ENCODE data around the gene IZUMO3.

The IZUMO3 gene

GRCh38 chr9:24498632-24499031, 47.1 kb downstream of the IZUMO3 start:
- H4K20me1 ChIP-seq (ENCODE audit: insufficient read depth, low read length) = no peaks in the 10 kb centered on the region
- no peaks in the 10 kb centered on the region for H3K27me3 ChIP-seq (ENCODE audit: insufficient read depth, low read length, poor library complexity)
- no peak overlapping the region for H2AFZ ChIP-seq (ENCODE audit: low read depth, low read length)
- H3K27ac ChIP-seq (ENCODE audit: low read length) = no peak overlapping the region
- no peaks in the 10 kb centered on the region for H3K4me1 ChIP-seq (ENCODE audit: insufficient read depth, low read length)
- H3K4me2 ChIP-seq (ENCODE audit: insufficient read depth, low read length) = no peak overlapping the region
- H3K4me3 ChIP-seq (ENCODE audit: low read depth in 1 of 2, low read length in 2 of 2) = no peak overlapping the region
- TF ChIP-seq CTCF (IDR thresholded peaks at IDR 0.05; ENCODE audit: borderline replicate concordance, extremely low read depth, low read length, poor library complexity, severe bottlenecking) (no peak), EZH2 (IDR thresholded peaks at IDR 0.05; ENCODE audit: borderline replicate concordance, low read depth, low read length, severe bottlenecking) (no peak)
- no peaks in the 10 kb centered on the region for H3K36me3 ChIP-seq (ENCODE audit: insufficient read depth, low read length)
- no peak overlapping the region for H3K9ac ChIP-seq (ENCODE audit: low read depth, low read length)
- H3K79me2 ChIP-seq (ENCODE audit: insufficient read depth, low read length) = no peaks in the 10 kb centered on the region
- ATAC-seq (ENCODE audit: insufficient read depth, low read depth) = no peak
- no peaks in the 10 kb centered on the region for H3K9me3 ChIP-seq (ENCODE audit: insufficient read depth, low read length, severe bottlenecking)
- no peak for DNase-seq

GRCh38 chr9:24497671-24498070, 48.0 kb downstream of the IZUMO3 start:
- H3K79me2 ChIP-seq (ENCODE audit: insufficient read depth, low read length) = no peaks in the 10 kb centered on the region
- H3K27ac ChIP-seq (ENCODE audit: low read length) = no peak overlapping the region
- H3K9ac ChIP-seq (ENCODE audit: low read depth, low read length) = no peak overlapping the region
- TF ChIP-seq EZH2 (IDR thresholded peaks at IDR 0.05; ENCODE audit: borderline replicate concordance, low read depth, low read length, severe bottlenecking) (no peak), CTCF (IDR thresholded peaks at IDR 0.05; ENCODE audit: borderline replicate concordance, extremely low read depth, low read length, poor library complexity, severe bottlenecking) (no peak)
- H4K20me1 ChIP-seq (ENCODE audit: insufficient read depth, low read length) = no peaks in the 10 kb centered on the region
- no peaks in the 10 kb centered on the region for H3K27me3 ChIP-seq (ENCODE audit: insufficient read depth, low read length, poor library complexity)
- DNase-seq (no peak), ATAC-seq (ENCODE audit: insufficient read depth, low read depth) (no peak)
- no peaks in the 10 kb centered on the region for H3K36me3 ChIP-seq (ENCODE audit: insufficient read depth, low read length)
- no peaks in the 10 kb centered on the region for H3K9me3 ChIP-seq (ENCODE audit: insufficient read depth, low read length, severe bottlenecking)
- no peaks in the 10 kb centered on the region for H3K4me1 ChIP-seq (ENCODE audit: insufficient read depth, low read length)
- H3K4me3 ChIP-seq (ENCODE audit: low read depth in 1 of 2, low read length in 2 of 2) = no peak overlapping the region
- no peak overlapping the region for H2AFZ ChIP-seq (ENCODE audit: low read depth, low read length)
- H3K4me2 ChIP-seq (ENCODE audit: insufficient read depth, low read length) = no peak overlapping the region
